ENCODE measurements around the gene BTBD6.

DNA sequence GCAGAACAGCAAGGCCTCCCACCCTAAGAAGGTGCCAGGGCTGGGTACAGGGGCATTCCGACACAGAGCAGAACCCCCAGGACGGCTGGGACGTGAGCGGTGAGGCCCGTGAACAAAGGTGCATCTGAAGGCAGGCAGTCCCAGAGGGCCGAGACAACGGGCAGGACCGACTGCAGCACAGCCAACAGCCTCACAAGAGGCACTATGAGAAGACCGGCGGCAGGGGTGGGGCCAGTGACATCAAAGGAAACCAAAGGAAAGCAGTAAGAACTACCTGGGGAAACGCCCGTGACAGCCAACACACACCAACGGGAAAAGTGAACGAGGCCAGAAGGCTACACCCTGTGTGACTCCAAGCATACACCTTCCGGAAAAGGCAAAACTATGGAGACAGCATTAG, 9.1 kb downstream of the BTBD6 start:
- TF ChIP-seq CTCF (IDR thresholded peaks at IDR 0.05) = no peak
- no peak for TF ChIP-seq POLR2A (IDR thresholded peaks at IDR 0.05)

All from prostate gland (tissue), 2 donors.